K562 (cell line): Measurements from ENCODE around the gene DPT. TPM values are rescaled to one million over a fixed set of nuclear protein-coding genes. Genes with fewer than 3 reads are reported as not detected.

Source experiments
- ATAC-seq: fragments of 200-7000 bp; cut with Tn5 transposase; 3 replicates; pipeline ENCODE4 v1.9.1; 2020; ENCODE audit warnings: moderate library complexity
- BruUV-seq: library from RNA; stranded (reverse); fragments of 400-500 nt; replicated peaks from 2 replicates; lab custom pipeline; 2021; lab: Mats Ljungman, UMichigan
- CTCF ChIA-PET: fragments of 300-600 bp; formaldehyde crosslinking; extraction: SDS; loops from one replicate; lab custom pipeline; 2021; ENCODE audit warnings: low intra/inter-chr PET ratio; lab: Yijun Ruan, JAX
- POLR2A ChIA-PET: fragments of 300-600, 350-650 bp; sonication (Branson Sonifier 250); formaldehyde crosslinking; extraction: SDS; loops from one replicate; lab custom pipeline; 2021; ENCODE audit warnings: antibody characterized with exemption, inconsistent platforms; lab: Yijun Ruan, JAX
- DNase-seq, 4 experiments: peaks; one replicate each; pipeline versions ENCODE4 v3.0.0 to v3.0.0-alpha.2; 2011 to 2018; ENCODE audit warnings: low spot score in 3 of 4, mixed read lengths in 3 of 4; ENCODE audit errors: extremely low read depth in 1 of 4
- FAIRE-seq: peaks from 2 replicates; lab custom pipeline; 2011; peaks lifted over from hg19 to GRCh38; lab: Jason Lieb, UNC
- H2AFZ ChIP-seq: 2 replicates; pipeline ENCODE4 v1.6.0; 2011; ENCODE audit warnings: low read depth, low read length, control low read depth, inconsistent platforms
- H3K27ac ChIP-seq: fragments of 200-600 bp; 3 replicates; pipeline ENCODE4 v1.8.0; 2011; ENCODE audit warnings: low read depth, mild to moderate bottlenecking, control low read depth, inconsistent platforms, low read length, moderate library complexity, mixed read lengths; ENCODE audit errors: extremely low read depth
- H3K27me3 ChIP-seq, 2 experiments: fragments of 300-600 bp in 1 of 2; 2 replicates in 1 of 2; 3 replicates in 1 of 2; pipeline versions ENCODE4 v1.6.0 to v1.8.0; 2011; ENCODE audit warnings: inconsistent platforms in 2 of 2, low read length in 2 of 2, mild to moderate bottlenecking in 1 of 2, mixed read lengths in 1 of 2, moderate library complexity in 1 of 2; ENCODE audit not compliant: control insufficient read depth in 2 of 2, insufficient read depth in 2 of 2
- H3K36me3 ChIP-seq: fragments of 300-600 bp; 3 replicates; pipeline ENCODE4 v1.8.0; 2011; ENCODE audit warnings: mild to moderate bottlenecking, low read length, inconsistent platforms; ENCODE audit not compliant: control insufficient read depth, insufficient read depth
- H3K4me1 ChIP-seq, 2 experiments: fragments of 200-600 bp in 1 of 2; replicated peaks in 1 of 2; 2 replicates in 1 of 2; 3 replicates in 1 of 2; pipeline versions ENCODE4 v1.5.1 to v1.8.0; 2011; ENCODE audit warnings: inconsistent platforms in 2 of 2, low read length in 2 of 2, mild to moderate bottlenecking in 1 of 2, mixed read lengths in 1 of 2, moderate library complexity in 1 of 2; ENCODE audit not compliant: control insufficient read depth in 2 of 2, insufficient read depth in 2 of 2
- H3K4me2 ChIP-seq: 2 replicates; pipeline ENCODE4 v1.6.1; 2011; ENCODE audit warnings: low read length, control low read depth, inconsistent platforms, mixed read lengths; ENCODE audit not compliant: insufficient read depth
- H3K4me3 ChIP-seq: fragments of 200-600 bp; sonication (generic), shearing (Covaris generic); 2 replicates; pipeline ENCODE4 v1.5.1; 2016; ENCODE audit warnings: control low read depth, inconsistent platforms
- H3K79me2 ChIP-seq: fragments of 200-600 bp; 3 replicates; pipeline ENCODE4 v1.8.0; 2011; ENCODE audit warnings: low read length, inconsistent platforms; ENCODE audit not compliant: control insufficient read depth, insufficient read depth
- H3K9ac ChIP-seq, 2 experiments: 2 replicates each; pipeline versions ENCODE4 v1.6.0 to v1.6.1; 2011; ENCODE audit warnings: low read depth in 2 of 2, low read length in 2 of 2, control low read depth in 1 of 2, inconsistent platforms in 1 of 2, mild to moderate bottlenecking in 1 of 2, mixed read lengths in 1 of 2; ENCODE audit not compliant: insufficient read depth in 1 of 2
- H3K9me1 ChIP-seq: one replicate; pipeline ENCODE4 v1.6.0; 2011; ENCODE audit warnings: inconsistent platforms, mild to moderate bottlenecking, low read length, moderate library complexity; ENCODE audit not compliant: control insufficient read depth, insufficient read depth
- H3K9me3 ChIP-seq: replicated peaks from 2 replicates; pipeline ENCODE4 v1.5.1; 2011; ENCODE audit warnings: low read depth, low read length, inconsistent platforms; ENCODE audit not compliant: control insufficient read depth, insufficient read depth
- H4K20me1 ChIP-seq: replicated peaks from 2 replicates; pipeline ENCODE4 v1.6.1; 2011; ENCODE audit warnings: low read length, inconsistent platforms, mixed read lengths; ENCODE audit not compliant: control insufficient read depth, insufficient read depth
- FOXJ2 ChIP-seq: fragments of 200-800 bp; sonication (Bioruptor generic); IDR thresholded peaks from 2 replicates; pipeline ENCODE4 v1.6.1; 2016; ENCODE audit warnings: missing genetic modification characterization, missing compliant biosample characterization
- HDAC3 ChIP-seq: fragments of 450-650 bp; IDR thresholded peaks from 2 replicates; pipeline ENCODE4 v1.6.1; 2018; ENCODE audit warnings: borderline replicate concordance, mild to moderate bottlenecking, moderate library complexity; ENCODE audit not compliant: partially characterized antibody
- SRSF3 ChIP-seq: fragments of 200-400 bp; formaldehyde crosslinking; IDR thresholded peaks from 2 replicates; pipeline ENCODE4 v1.6.1; 2016; ENCODE audit warnings: mild to moderate bottlenecking, low read length, moderate library complexity; ENCODE audit not compliant: insufficient read depth
- ZFX ChIP-seq: sonication (generic); formaldehyde crosslinking; IDR thresholded peaks from 2 replicates; pipeline ENCODE4 v1.8.0; 2022; ENCODE audit warnings: mild to moderate bottlenecking, missing genetic modification reagents, moderate library complexity
- WGBS: fragments of 100-300 bp; shearing (Covaris generic); methylation state at CpG from one replicate; pipeline ENCODE4 v1.1.6; 2016; ENCODE audit warnings: low coverage, mixed read lengths; ENCODE audit not compliant: insufficient coverage; ENCODE audit errors: missing lambda C conversion rate; 5-methylcytosine and 5-hydroxymethylcytosine counted together
- in situ Hi-C: fragments of 300-500 bp; cut with MboI; formaldehyde crosslinking; loops from 4 replicates; pipeline ENCODE4 v1.15.0; 2018; ENCODE audit warnings: inconsistent platforms, mixed read lengths
- intact Hi-C: fragments of 100-400 bp; cut with micrococcal nuclease; formaldehyde crosslinking; loops from 2 replicates; pipeline ENCODE4 v1.14.2; 2022
- polyA plus RNA-seq, 8 experiments: library from polyadenylated mRNA; depleted of rRNA in 4 of 8; stranded (reverse) in 5 of 8; unstranded in 3 of 8; fragments of >200 nt; fragmentation: Nextera tagmentation in 2 of 8; fragmentation: Illumina TruSeq in 1 of 8; extraction: Ambion mirVana in 2 of 8; extraction: Trizol in 1 of 8; gene quantifications; 2 replicates each; pipeline versions ENCODE4 v1.2.1 to v1.2.3, GENCODE V29; 2011 to 2014; ENCODE audit warnings: inconsistent platforms in 1 of 8, missing spikeins in 1 of 8
- total RNA-seq, 7 experiments: library from RNA; depleted of rRNA in 6 of 7; stranded (reverse); fragments of >200 nt in 6 of 7; fragmentation: Illumina TruSeq in 2 of 7; extraction: Trizol in 2 of 7; gene quantifications; 2 replicates each; pipeline versions ENCODE4 v1.2.1 to v1.2.3, GENCODE V29; 2011 to 2021; ENCODE audit warnings: low replicate concordance in 1 of 7
- TF ChIP-seq, protein P1 (sequence below): fragments of 450-650 bp; formaldehyde crosslinking; IDR thresholded peaks from 2 replicates; pipeline ENCODE4 v1.4.0; 2020; ENCODE audit warnings: mild to moderate bottlenecking, moderate library complexity
- TF ChIP-seq, protein P2 (sequence below): fragments of 200-800 bp; sonication (Bioruptor generic); IDR thresholded peaks from 2 replicates; pipeline ENCODE4 v1.6.1; 2017; ENCODE audit warnings: missing genetic modification characterization, missing compliant biosample characterization
- TF ChIP-seq, protein P3 (sequence below): fragments of 450-650 bp; IDR thresholded peaks from 2 replicates; pipeline ENCODE4 v1.6.1; 2017; ENCODE audit warnings: mild to moderate bottlenecking, moderate library complexity
- TF ChIP-seq, protein P4 (sequence below): fragments of 450-650 bp; IDR thresholded peaks from 2 replicates; pipeline ENCODE4 v1.6.1; 2018; ENCODE audit warnings: mild to moderate bottlenecking, low read depth; ENCODE audit not compliant: partially characterized antibody
- TF ChIP-seq, protein P5 (sequence below): sonication (generic); formaldehyde crosslinking; IDR thresholded peaks from 2 replicates; pipeline ENCODE4 v1.9.0; 2022; ENCODE audit warnings: mild to moderate bottlenecking, missing genetic modification reagents

Gene DPT
- total and polyA plus RNA-seq, 9 of the 15 experiments (the other 6 are each of a cell fraction or from before 2014, with no cell fraction given), result not detected

DNA sequence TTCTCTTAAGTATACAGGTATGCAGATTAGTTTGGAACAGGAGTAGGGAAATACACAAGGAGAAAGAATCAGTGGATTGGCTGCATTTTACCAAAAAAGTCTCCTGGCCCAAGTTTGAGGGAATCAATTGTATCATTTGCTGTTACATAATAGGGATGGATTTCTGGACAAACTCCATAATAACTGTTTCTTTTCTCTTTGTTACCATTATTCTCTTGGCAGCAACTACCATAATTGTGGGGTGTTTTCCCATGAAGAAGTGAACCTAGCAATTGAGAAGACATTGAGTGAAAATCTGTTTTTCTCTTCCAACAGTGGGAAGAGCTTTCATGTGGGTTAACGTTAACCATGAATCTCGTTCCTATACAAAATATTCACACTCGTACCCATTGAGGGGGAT lies 46.4 kb upstream of the DPT start:
- H2AFZ ChIP-seq, result no peak overlapping the region
- no peaks in the 10 kb centered on the region for H3K36me3 ChIP-seq
- intact Hi-C loops, result no loop called here
- ChIA-PET CTCF (no interaction called here), POLR2A (no interaction called here)
- DNase-seq, result no peak
- no peaks in the 10 kb centered on the region for H3K27me3 ChIP-seq
- H3K9me1 ChIP-seq, result no peaks in the 10 kb centered on the region
- H3K27ac ChIP-seq, result no peak overlapping the region
- no peak for ATAC-seq
- no peak overlapping the region for H3K4me2 ChIP-seq
- H3K79me2 ChIP-seq, result no peaks in the 10 kb centered on the region
- no peak for FAIRE-seq
- H3K9me3 ChIP-seq, result no peaks in the 10 kb centered on the region
- no TSS peak for BruUV-seq
- in situ Hi-C loops, result no loop called here
- H3K9ac ChIP-seq, result no peak overlapping the region
- no peaks in the 10 kb centered on the region for H3K4me1 ChIP-seq
- no peaks in the 10 kb centered on the region for H4K20me1 ChIP-seq
- 0% methylated on average over 3 of the region's 3 CpGs for WGBS
- no peak overlapping the region for H3K4me3 ChIP-seq
- TF ChIP-seq, protein P1, sequence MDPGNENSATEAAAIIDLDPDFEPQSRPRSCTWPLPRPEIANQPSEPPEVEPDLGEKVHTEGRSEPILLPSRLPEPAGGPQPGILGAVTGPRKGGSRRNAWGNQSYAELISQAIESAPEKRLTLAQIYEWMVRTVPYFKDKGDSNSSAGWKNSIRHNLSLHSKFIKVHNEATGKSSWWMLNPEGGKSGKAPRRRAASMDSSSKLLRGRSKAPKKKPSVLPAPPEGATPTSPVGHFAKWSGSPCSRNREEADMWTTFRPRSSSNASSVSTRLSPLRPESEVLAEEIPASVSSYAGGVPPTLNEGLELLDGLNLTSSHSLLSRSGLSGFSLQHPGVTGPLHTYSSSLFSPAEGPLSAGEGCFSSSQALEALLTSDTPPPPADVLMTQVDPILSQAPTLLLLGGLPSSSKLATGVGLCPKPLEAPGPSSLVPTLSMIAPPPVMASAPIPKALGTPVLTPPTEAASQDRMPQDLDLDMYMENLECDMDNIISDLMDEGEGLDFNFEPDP, result no peak
- no peak for TF ChIP-seq FOXJ2
- TF ChIP-seq, protein P2, sequence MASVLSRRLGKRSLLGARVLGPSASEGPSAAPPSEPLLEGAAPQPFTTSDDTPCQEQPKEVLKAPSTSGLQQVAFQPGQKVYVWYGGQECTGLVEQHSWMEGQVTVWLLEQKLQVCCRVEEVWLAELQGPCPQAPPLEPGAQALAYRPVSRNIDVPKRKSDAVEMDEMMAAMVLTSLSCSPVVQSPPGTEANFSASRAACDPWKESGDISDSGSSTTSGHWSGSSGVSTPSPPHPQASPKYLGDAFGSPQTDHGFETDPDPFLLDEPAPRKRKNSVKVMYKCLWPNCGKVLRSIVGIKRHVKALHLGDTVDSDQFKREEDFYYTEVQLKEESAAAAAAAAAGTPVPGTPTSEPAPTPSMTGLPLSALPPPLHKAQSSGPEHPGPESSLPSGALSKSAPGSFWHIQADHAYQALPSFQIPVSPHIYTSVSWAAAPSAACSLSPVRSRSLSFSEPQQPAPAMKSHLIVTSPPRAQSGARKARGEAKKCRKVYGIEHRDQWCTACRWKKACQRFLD (CRISPR knock-in tag), result no peak
- TF ChIP-seq, protein P3, sequence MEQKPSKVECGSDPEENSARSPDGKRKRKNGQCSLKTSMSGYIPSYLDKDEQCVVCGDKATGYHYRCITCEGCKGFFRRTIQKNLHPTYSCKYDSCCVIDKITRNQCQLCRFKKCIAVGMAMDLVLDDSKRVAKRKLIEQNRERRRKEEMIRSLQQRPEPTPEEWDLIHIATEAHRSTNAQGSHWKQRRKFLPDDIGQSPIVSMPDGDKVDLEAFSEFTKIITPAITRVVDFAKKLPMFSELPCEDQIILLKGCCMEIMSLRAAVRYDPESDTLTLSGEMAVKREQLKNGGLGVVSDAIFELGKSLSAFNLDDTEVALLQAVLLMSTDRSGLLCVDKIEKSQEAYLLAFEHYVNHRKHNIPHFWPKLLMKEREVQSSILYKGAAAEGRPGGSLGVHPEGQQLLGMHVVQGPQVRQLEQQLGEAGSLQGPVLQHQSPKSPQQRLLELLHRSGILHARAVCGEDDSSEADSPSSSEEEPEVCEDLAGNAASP, result no peak
- TF ChIP-seq HDAC3, result no peak
- no peak for TF ChIP-seq SRSF3
- TF ChIP-seq, protein P4, sequence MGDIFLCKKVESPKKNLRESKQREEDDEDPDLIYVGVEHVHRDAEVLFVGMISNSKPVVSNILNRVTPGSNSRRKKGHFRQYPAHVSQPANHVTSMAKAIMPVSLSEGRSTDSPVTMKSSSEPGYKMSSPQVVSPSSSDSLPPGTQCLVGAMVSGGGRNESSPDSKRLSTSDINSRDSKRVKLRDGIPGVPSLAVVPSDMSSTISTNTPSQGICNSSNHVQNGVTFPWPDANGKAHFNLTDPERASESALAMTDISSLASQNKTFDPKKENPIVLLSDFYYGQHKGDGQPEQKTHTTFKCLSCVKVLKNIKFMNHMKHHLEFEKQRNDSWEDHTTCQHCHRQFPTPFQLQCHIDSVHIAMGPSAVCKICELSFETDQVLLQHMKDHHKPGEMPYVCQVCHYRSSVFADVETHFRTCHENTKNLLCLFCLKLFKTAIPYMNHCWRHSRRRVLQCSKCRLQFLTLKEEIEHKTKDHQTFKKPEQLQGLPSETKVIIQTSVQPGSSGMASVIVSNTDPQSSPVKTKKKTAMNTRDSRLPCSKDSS, result no peak
- no peak for TF ChIP-seq ZFX (CRISPR knock-in tag)
- TF ChIP-seq, protein P5, sequence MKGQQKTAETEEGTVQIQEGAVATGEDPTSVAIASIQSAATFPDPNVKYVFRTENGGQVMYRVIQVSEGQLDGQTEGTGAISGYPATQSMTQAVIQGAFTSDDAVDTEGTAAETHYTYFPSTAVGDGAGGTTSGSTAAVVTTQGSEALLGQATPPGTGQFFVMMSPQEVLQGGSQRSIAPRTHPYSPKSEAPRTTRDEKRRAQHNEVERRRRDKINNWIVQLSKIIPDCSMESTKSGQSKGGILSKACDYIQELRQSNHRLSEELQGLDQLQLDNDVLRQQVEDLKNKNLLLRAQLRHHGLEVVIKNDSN, result no peak
